SU-DHL-6 (cell line): ENCODE measurements around the gene TMEM81.

Experiments used
- EZH2phosphoT487 ChIP-seq: fragments of 200-600 bp; sonication (generic), shearing (Covaris generic); conservative IDR thresholded peaks from 2 replicates; pipeline ENCODE4 v1.6.1; 2018; ENCODE audit warnings: mild to moderate bottlenecking, antibody characterized with exemption, low read length, moderate library complexity, mixed read lengths
- TF ChIP-seq, protein P1 (sequence below): fragments of 200-600 bp; sonication (generic); IDR thresholded peaks from one replicate; pipeline ENCODE4 v1.5.1; 2017; ENCODE audit warnings: antibody characterized with exemption, mild to moderate bottlenecking, low read length, moderate library complexity; ENCODE audit not compliant: insufficient read depth, poor library complexity, severe bottlenecking

DNA sequence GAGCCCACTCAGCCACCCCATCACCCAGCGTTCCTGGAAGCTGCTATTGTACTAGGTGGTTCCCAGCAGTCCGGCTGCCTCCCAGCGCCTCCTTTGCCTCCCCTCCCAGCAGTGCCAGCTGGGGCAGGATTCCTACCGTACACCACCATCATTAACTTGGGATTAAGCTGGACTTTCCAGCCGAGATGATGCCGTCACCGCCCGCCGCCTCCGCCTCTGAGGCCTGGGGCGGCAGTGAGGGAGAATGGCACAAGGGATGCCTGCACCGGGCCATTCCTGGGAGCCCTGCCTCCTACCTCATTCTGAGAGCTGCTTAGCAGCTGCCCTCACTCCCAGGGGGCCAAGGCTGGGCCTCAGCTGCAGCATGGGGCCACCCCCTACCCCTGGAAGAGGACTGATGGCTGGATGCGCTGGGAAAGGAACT, 28.1 kb downstream of the TMEM81 start:
- TF ChIP-seq, protein P1, sequence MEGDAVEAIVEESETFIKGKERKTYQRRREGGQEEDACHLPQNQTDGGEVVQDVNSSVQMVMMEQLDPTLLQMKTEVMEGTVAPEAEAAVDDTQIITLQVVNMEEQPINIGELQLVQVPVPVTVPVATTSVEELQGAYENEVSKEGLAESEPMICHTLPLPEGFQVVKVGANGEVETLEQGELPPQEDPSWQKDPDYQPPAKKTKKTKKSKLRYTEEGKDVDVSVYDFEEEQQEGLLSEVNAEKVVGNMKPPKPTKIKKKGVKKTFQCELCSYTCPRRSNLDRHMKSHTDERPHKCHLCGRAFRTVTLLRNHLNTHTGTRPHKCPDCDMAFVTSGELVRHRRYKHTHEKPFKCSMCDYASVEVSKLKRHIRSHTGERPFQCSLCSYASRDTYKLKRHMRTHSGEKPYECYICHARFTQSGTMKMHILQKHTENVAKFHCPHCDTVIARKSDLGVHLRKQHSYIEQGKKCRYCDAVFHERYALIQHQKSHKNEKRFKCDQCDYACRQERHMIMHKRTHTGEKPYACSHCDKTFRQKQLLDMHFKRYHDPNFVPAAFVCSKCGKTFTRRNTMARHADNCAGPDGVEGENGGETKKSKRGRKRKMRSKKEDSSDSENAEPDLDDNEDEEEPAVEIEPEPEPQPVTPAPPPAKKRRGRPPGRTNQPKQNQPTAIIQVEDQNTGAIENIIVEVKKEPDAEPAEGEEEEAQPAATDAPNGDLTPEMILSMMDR = no peak
- no peak for TF ChIP-seq EZH2phosphoT487
